ENCODE results near the gene KREMEN1. TPM values are rescaled to one million over a fixed set of nuclear protein-coding genes. Genes with fewer than 3 reads are reported as not detected.

Gene KREMEN1
- total and polyA plus RNA-seq, 3 experiments from 2014 or later, result 0.16 to 0.28 TPM; not detected in 1

DNA sequence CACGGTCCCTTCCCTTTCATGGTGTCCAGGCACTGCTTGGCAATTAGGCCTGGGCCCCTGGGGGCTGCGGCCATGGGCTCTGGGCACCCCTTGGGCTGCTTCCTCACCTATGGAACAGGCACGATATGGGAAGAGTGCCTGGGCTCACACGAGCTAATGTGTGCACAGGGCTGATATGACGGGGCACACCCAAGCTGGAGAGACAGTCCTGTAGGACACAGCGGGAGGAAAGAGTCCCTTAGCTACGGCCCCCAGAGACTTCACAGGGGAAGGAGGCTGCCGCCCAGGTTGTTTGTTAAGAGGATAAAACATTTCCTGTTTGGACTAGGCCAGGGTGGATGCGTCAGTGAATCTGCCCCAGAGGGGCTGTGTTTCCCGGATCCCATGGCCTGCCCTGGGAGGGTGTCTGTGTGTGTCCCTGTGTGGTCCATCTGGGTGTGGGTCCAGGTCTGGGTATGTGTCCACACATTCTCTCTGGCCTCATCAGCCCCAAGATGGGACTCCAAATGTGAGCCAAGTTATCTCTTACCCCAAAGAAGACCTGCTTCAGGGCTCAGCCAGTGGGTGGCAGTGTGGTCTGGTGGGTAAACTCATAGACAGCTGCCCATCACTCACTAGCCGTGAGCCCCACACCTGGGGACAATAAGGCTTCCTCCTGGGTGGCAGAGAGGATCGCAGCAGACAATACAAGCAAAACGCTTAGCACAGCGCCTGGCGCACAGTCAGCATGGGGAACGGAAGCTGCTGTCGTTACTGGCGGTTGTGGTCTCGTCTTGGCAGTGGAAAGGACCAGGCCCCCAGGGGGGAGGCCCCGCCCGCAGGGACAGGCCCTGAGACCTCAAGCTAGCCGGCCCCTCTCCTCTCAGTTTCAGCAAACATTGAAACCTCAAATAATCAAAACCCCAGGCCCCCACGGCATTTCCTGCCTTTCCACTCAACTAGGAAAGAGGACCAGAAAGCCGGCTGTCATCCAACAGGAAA lies 129.7 kb downstream of the KREMEN1 start:
- H3K4me1 ChIP-seq (ENCODE audit: insufficient read depth, low read length), result peaks cover 17% of the 10 kb centered on the region
- DNase-seq, result peak in 4 of 5 donors; percentile 15 to 47 (median 26)
- POLR2A ChIA-PET, result no interaction called here
- peak overlapping the region; percentile 23 to 75 (median 64) for H3K4me3 Mint-ChIP-seq
- H3K36me3 Mint-ChIP-seq, result no peaks in the 10 kb centered on the region
- no peaks in the 10 kb centered on the region for H3K9me3 Mint-ChIP-seq
- H3K27me3 ChIP-seq (ENCODE audit: insufficient read depth, low read length, poor library complexity, severe bottlenecking), result no peaks in the 10 kb centered on the region
- H3K27me3 Mint-ChIP-seq, result peaks cover 13 to 25% of the 10 kb centered on the region in 2 donors
- peak overlapping the region; percentile 46 to 94 (median 87) for H3K27ac Mint-ChIP-seq
- no peaks in the 10 kb centered on the region for H3K36me3 ChIP-seq (ENCODE audit: insufficient read depth, low read length)
- CTCF ChIA-PET, result interaction anchor here (1.7 kb wide), 1 partner anchor 43 kb away, joined by 6 read pairs; no protein-coding TSS in a partner anchor
- H3K9me3 ChIP-seq (ENCODE audit: low read length), result no peaks in the 10 kb centered on the region
- peak overlapping the region; percentile 51 for H3K27ac ChIP-seq (ENCODE audit: low read depth, low read length)
- H3K4me1 Mint-ChIP-seq, result peaks cover 18 to 44% (median 30%) of the 10 kb centered on the region in 3 donors
- H3K4me3 ChIP-seq (ENCODE audit: low read length), result no peak overlapping the region

DNA sequence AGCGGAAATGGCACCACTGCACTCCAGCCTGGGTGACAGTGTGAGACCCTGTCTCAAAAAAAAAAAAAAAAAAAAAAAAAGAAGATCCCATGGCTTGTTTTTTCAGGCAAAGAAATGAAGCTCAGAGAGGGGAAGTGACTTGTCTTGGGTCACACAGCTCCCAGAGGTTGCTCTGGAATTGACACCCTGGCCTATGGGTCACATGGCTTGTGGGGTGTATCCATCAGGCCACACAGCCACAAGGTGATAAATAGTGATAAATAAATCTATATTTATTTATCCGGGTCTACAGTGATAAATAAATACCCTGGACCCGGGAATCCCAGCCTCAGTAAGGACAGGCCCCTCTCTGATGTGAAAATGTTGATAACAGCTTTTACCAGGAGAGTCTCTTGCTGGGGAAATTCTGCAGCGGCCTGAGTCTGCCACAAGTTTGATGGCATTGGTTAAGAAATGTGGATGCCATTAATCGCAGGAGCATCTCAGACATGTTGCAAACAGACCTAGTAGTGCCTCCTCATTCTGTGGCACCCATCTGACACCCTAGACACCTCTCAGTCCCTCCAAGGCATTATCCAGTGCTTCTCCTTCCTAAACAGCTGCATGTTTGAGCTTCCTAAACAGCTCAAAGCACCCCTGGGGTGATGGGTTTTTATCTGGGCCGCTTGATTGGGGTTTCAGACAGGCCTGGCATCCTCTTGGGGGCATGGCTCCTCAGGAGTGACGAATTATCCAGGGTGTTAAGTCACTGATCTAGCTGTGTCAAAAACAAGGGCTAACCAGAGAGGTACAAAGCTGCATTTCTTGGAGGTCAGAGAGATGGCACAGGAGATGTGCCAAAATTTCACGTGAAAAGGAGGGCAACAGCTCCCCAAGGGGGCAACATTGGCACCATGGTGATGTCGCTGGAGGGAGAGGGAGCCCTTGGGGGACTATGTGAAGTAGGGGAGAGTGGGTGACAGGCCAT lies 130.9 kb downstream of the KREMEN1 start:
- POLR2A ChIA-PET, result interaction anchor here (0.6 kb wide), 1 partner anchor 17 kb away, joined by 5 read pairs; no protein-coding TSS in a partner anchor
- Mint-ChIP-seq H3K4me1 (peaks cover 18 to 44% (median 30%) of the 10 kb centered on the region in 3 donors), H3K36me3 (no peaks in the 10 kb centered on the region), H3K4me3 (peak overlapping the region in 3 of 7 donors; percentile 3 to 56 (median 49)), H3K9me3 (no peaks in the 10 kb centered on the region), H3K27ac (peak overlapping the region in 5 of 8 donors; percentile 9 to 80 (median 60)), H3K27me3 (peaks cover 13 to 25% of the 10 kb centered on the region in 2 donors)
- H3K27me3 ChIP-seq (ENCODE audit: insufficient read depth, low read length, poor library complexity, severe bottlenecking), result no peaks in the 10 kb centered on the region
- peak in 1 of 5 donors; percentile 19 for DNase-seq
- peak overlapping the region; percentile 51 for H3K27ac ChIP-seq (ENCODE audit: low read depth, low read length)
- H3K4me1 ChIP-seq (ENCODE audit: insufficient read depth, low read length), result peaks cover 17% of the 10 kb centered on the region
- no peaks in the 10 kb centered on the region for H3K36me3 ChIP-seq (ENCODE audit: insufficient read depth, low read length)
- CTCF ChIA-PET, result interaction anchor here (1.2 to 1.7 kb wide), 2 partner anchors 39 to 42 kb away, joined by 4 to 6 read pairs; no protein-coding TSS in a partner anchor
- no peak overlapping the region for H3K4me3 ChIP-seq (ENCODE audit: low read length)
- H3K9me3 ChIP-seq (ENCODE audit: low read length), result no peaks in the 10 kb centered on the region

DNA sequence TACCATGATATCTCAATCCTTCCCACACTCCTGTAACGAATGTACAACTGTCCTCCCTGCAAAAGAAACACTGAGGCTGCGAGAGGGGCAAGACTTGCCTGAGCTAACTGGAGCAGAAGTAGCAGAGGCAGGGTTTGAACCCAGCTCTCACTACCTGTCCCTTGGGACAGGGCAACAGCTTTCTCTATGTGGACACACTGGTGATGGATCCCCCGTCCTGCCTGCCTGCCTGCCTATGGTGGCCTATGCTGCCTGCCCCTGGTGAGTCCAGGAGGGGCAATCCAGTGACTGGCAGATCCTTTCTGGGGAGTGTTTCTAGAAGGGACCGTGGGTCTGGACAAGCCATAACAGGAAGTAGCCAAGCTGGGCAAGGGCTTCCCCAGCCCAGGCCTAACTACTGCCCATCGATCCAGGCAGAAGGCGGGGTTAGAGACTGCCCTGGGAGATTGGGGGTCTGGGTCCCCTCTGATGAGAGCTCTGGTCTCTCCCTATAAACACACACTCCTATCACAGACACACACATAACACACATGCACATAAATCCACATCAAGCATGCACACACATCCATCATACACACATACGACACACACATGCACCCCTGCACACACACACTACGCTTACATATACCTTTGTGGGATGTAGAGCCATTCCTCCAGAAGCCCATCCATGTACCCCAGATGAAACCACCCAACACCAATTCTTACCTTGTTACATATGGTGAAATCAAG lies 131.8 kb downstream of the KREMEN1 start:
- DNase-seq, result peak in 1 of 5 donors; percentile 21
- H3K27ac ChIP-seq (ENCODE audit: low read depth, low read length), result peak overlapping the region; percentile 4
- ChIA-PET POLR2A (interaction anchor here (0.6 kb wide), 1 partner anchor 18 kb away, joined by 5 read pairs; no protein-coding TSS in a partner anchor), CTCF (interaction anchor here (1.2 kb wide), 1 partner anchor 38 kb away, joined by 4 read pairs; no protein-coding TSS in a partner anchor)
- H3K27me3 ChIP-seq (ENCODE audit: insufficient read depth, low read length, poor library complexity, severe bottlenecking), result no peaks in the 10 kb centered on the region
- peaks cover 17% of the 10 kb centered on the region for H3K4me1 ChIP-seq (ENCODE audit: insufficient read depth, low read length)
- peak overlapping the region in 4 of 8 donors; percentile 13 to 85 (median 48) for H3K27ac Mint-ChIP-seq
- H3K27me3 Mint-ChIP-seq, result peaks cover 13 to 24% of the 10 kb centered on the region in 2 donors
- no peak overlapping the region for H3K4me3 ChIP-seq (ENCODE audit: low read length)
- H3K9me3 ChIP-seq (ENCODE audit: low read length), result no peaks in the 10 kb centered on the region
- H3K9me3 Mint-ChIP-seq, result no peaks in the 10 kb centered on the region
- H3K4me1 Mint-ChIP-seq, result peaks cover 18 to 44% (median 30%) of the 10 kb centered on the region in 3 donors
- H3K36me3 ChIP-seq (ENCODE audit: insufficient read depth, low read length), result no peaks in the 10 kb centered on the region
- no peaks in the 10 kb centered on the region for H3K36me3 Mint-ChIP-seq
- H3K4me3 Mint-ChIP-seq, result peak overlapping the region in 6 of 7 donors; percentile 40 to 79 (median 58)

DNA sequence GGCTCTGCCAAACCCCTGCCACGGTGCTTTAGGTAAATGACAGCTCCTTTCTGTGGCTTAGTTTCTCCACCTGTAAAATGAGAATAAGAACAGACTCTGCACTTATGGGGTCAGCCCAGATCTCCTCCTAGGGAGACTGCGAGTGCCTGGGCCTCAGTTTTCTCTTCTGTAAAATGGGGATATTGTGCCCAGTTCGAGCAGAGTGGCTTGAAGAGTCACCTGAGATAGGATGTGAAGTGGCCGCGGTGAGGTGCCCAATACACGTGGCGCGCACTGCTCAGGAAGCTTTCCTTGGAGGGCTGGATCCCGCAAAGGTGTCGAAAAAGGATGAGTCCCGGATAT lies 132.4 kb downstream of the KREMEN1 start:
- Mint-ChIP-seq H3K4me3 (peak overlapping the region; percentile 44 to 79 (median 60)), H3K27me3 (peaks cover 13 to 22% of the 10 kb centered on the region in 2 donors), H3K27ac (peak overlapping the region in 3 of 8 donors; percentile 13 to 85 (median 17)), H3K9me3 (no peaks in the 10 kb centered on the region), H3K4me1 (peaks cover 18 to 44% (median 30%) of the 10 kb centered on the region in 3 donors), H3K36me3 (no peaks in the 10 kb centered on the region)
- no peaks in the 10 kb centered on the region for H3K27me3 ChIP-seq (ENCODE audit: insufficient read depth, low read length, poor library complexity, severe bottlenecking)
- CTCF ChIA-PET, result no interaction called here
- no peaks in the 10 kb centered on the region for H3K36me3 ChIP-seq (ENCODE audit: insufficient read depth, low read length)
- H3K4me3 ChIP-seq (ENCODE audit: low read length), result no peak overlapping the region
- H3K27ac ChIP-seq (ENCODE audit: low read depth, low read length), result peak overlapping the region; percentile 4
- no peaks in the 10 kb centered on the region for H3K9me3 ChIP-seq (ENCODE audit: low read length)
- POLR2A ChIA-PET, result no interaction called here
- peak in 1 of 5 donors; percentile 36 for DNase-seq
- H3K4me1 ChIP-seq (ENCODE audit: insufficient read depth, low read length), result peaks cover 17% of the 10 kb centered on the region

DNA sequence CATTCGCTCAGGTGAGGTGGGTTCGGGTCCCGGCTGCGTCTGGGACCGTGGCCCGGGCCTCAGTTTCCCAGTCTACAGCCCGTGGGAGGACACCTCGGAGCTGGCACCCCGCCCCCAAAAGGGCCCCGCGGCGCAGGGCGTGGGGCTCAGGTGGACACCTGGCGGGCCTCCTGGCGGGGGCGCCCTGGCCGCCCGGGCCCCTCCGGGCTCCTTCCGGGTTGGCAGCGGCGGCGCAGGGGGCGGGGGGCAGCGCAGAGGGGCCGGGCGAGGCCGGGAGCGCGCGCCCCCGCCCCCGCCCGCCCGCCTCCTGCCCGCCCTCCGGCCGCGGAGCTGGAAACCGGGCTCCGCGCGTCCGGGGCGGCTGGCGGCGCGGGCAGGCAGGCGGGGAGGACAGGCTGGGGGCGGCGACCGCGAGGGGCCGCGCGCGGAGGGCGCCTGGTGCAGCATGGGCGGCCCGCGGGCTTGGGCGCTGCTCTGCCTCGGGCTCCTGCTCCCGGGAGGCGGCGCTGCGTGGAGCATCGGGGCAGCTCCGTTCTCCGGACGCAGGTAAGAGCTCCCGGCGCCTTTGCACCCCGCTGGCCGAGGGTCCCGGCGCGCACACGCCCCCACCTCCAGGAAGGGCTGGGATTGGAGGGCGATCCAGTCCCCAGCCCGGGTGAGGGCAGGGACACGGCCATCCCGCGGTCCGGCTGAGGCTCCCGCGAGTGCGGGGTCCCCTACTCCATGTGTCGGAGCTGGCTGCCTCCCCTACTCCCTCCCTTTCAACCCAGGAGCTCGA lies 132.9 kb downstream of the KREMEN1 start, which contains the start of gene EMID1:
EMID1 (plus strand) TSS at position 303 of the 778 bp plus-strand sequence; CDS start at position 446, 143 bp downstream.
- Histone ChIP-seq H3K36me3 (ENCODE audit: insufficient read depth, low read length) (no peaks in the 10 kb centered on the region), H3K9me3 (ENCODE audit: low read length) (no peaks in the 10 kb centered on the region), H3K4me1 (ENCODE audit: insufficient read depth, low read length) (peaks cover 17% of the 10 kb centered on the region), H3K27ac (ENCODE audit: low read depth, low read length) (peak within 1 kb of the TSS; percentile 43), H3K27me3 (ENCODE audit: insufficient read depth, low read length, poor library complexity, severe bottlenecking) (no peaks in the 10 kb centered on the region), H3K4me3 (ENCODE audit: low read length) (no peak within 1 kb of the TSS)
- peaks cover 18 to 44% (median 30%) of the 10 kb centered on the region in 3 donors for H3K4me1 Mint-ChIP-seq
- peak within 1 kb of the TSS; percentile 61 to 86 (median 69) for H3K4me3 Mint-ChIP-seq
- peaks cover 11 to 19% of the 10 kb centered on the region in 2 donors for H3K27me3 Mint-ChIP-seq
- H3K27ac Mint-ChIP-seq, result peak within 1 kb of the TSS in 4 of 8 donors; percentile 17 to 85 (median 38)
- CTCF ChIA-PET, result no interaction called here
- H3K9me3 Mint-ChIP-seq, result no peaks in the 10 kb centered on the region
- no peaks in the 10 kb centered on the region for H3K36me3 Mint-ChIP-seq
- peak in 1 of 5 donors; percentile 20 for DNase-seq
- POLR2A ChIA-PET, result interaction anchor here (0.5 kb wide), 1 partner anchor 10 kb away, joined by 3 read pairs; no protein-coding TSS in a partner anchor

DNA sequence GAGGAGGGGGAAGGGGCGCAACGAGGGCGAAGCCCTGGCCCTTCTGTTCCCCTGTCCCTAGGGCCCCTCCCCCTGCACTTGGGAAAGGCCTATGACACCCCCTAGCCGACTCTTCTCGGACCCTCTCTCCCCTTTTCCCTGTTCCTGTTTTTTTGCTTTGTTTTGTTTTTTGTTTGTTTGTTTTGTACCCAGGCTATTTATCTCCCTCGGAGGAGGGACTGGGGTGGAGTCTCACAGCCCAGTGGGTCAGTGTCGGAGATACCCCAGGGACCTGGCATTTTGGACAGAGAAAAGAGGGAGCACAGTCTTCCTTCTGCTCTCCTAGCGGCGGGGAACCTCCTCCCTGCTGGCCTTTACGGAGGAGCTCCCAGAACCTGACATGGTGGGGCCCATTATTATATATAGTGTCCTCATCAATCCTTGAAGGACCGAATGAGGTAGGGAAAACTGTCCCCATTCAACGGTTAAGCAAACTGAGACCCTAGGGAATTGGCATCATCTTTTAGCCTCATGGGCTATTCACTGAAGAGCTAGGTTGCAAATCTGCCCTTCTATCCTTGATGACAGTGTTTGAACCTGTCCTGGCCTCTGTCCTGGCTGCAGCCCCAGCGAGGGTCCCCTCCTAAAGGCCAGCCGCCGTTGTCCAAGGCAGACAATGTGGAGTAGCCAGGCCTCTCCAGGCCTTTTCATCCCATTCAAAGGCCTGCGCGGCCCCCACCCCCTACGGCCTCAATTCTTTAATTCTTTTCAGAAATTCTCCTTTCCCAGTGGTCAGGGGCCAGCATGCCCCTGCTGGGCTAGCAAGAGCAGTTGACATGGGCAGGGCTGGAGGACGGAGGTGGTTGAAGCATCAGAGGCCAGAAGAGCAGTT lies 133.8 kb downstream of the KREMEN1 start:
- peaks cover 15 to 38% (median 28%) of the 10 kb centered on the region in 3 donors for H3K4me1 Mint-ChIP-seq
- DNase-seq, result no peak
- Histone ChIP-seq H3K9me3 (ENCODE audit: low read length) (no peaks in the 10 kb centered on the region), H3K4me3 (ENCODE audit: low read length) (no peak overlapping the region), H3K36me3 (ENCODE audit: insufficient read depth, low read length) (no peaks in the 10 kb centered on the region), H3K4me1 (ENCODE audit: insufficient read depth, low read length) (peaks cover 16% of the 10 kb centered on the region), H3K27ac (ENCODE audit: low read depth, low read length) (peak overlapping the region; percentile 43), H3K27me3 (ENCODE audit: insufficient read depth, low read length, poor library complexity, severe bottlenecking) (no peaks in the 10 kb centered on the region)
- POLR2A ChIA-PET, result interaction anchor here (0.5 kb wide), 1 partner anchor 11 kb away, joined by 3 read pairs; no protein-coding TSS in a partner anchor
- H3K4me3 Mint-ChIP-seq, result peak overlapping the region; percentile 20 to 86 (median 67)
- H3K9me3 Mint-ChIP-seq, result no peaks in the 10 kb centered on the region
- H3K27me3 Mint-ChIP-seq, result peaks cover 6 to 18% of the 10 kb centered on the region in 2 donors
- no peaks in the 10 kb centered on the region for H3K36me3 Mint-ChIP-seq
- peak overlapping the region in 1 of 8 donors; percentile 36 for H3K27ac Mint-ChIP-seq
- CTCF ChIA-PET, result no interaction called here
